NB4 (cell line): ENCODE data around the gene CSF3R.

ENCODE experiments used
- MAX ChIP-seq: IDR thresholded peaks from 2 replicates; pipeline ENCODE4 v1.6.1; 2011; ENCODE audit warnings: low read depth, low read length
- MYC ChIP-seq: IDR thresholded peaks from 2 replicates; pipeline ENCODE4 v1.6.1; 2011; ENCODE audit warnings: low read depth, low read length
- TF ChIP-seq, protein P1 (sequence below): IDR thresholded peaks from one replicate; pipeline ENCODE4 v1.5.1; 2012; ENCODE audit warnings: low read depth, low read length

- TF ChIP-seq, protein P1, sequence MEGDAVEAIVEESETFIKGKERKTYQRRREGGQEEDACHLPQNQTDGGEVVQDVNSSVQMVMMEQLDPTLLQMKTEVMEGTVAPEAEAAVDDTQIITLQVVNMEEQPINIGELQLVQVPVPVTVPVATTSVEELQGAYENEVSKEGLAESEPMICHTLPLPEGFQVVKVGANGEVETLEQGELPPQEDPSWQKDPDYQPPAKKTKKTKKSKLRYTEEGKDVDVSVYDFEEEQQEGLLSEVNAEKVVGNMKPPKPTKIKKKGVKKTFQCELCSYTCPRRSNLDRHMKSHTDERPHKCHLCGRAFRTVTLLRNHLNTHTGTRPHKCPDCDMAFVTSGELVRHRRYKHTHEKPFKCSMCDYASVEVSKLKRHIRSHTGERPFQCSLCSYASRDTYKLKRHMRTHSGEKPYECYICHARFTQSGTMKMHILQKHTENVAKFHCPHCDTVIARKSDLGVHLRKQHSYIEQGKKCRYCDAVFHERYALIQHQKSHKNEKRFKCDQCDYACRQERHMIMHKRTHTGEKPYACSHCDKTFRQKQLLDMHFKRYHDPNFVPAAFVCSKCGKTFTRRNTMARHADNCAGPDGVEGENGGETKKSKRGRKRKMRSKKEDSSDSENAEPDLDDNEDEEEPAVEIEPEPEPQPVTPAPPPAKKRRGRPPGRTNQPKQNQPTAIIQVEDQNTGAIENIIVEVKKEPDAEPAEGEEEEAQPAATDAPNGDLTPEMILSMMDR, result no peak
- no peak for TF ChIP-seq MAX
- no peak for TF ChIP-seq MYC
These were observed 10.1 kb downstream of the CSF3R start for GRCh38 chr1:36472656-36473055.
